GM06990 (cell line): Measurements from ENCODE around the gene MAPK8IP2.

ENCODE experiments used
- DNase-seq: peaks from one replicate; pipeline ENCODE4 v3.0.0-alpha.2; 2011; ENCODE audit not compliant: insufficient read length; ENCODE audit errors: extremely low read depth
- H3K27me3 ChIP-seq: replicated peaks from 2 replicates; pipeline ENCODE4 v1.6.0; 2011; ENCODE audit warnings: low read length; ENCODE audit not compliant: control insufficient read depth, insufficient read depth
- H3K36me3 ChIP-seq: 2 replicates; pipeline ENCODE4 v1.5.1; 2011; ENCODE audit warnings: low read length; ENCODE audit not compliant: control insufficient read depth, insufficient read depth
- H3K4me3 ChIP-seq: replicated peaks from 2 replicates; pipeline ENCODE4 v1.5.1; 2011; ENCODE audit warnings: low read depth, mild to moderate bottlenecking, control low read depth, low read length
- TF ChIP-seq, protein P1 (sequence below): IDR thresholded peaks from 2 replicates; pipeline ENCODE4 v1.5.1; 2011; ENCODE audit warnings: low read length, control low read depth, mild to moderate bottlenecking, inconsistent platforms; ENCODE audit not compliant: insufficient read depth, poor library complexity, severe bottlenecking

MAPK8IP2 gene

GRCh38 chr22:50572965-50573364 is 27.6 kb upstream of the MAPK8IP2 start:
- Histone ChIP-seq H3K27me3 (no peaks in the 10 kb centered on the region), H3K36me3 (peaks cover 58% of the 10 kb centered on the region), H3K4me3 (no peak overlapping the region)
- DNase-seq, result no peak
- TF ChIP-seq, protein P1, sequence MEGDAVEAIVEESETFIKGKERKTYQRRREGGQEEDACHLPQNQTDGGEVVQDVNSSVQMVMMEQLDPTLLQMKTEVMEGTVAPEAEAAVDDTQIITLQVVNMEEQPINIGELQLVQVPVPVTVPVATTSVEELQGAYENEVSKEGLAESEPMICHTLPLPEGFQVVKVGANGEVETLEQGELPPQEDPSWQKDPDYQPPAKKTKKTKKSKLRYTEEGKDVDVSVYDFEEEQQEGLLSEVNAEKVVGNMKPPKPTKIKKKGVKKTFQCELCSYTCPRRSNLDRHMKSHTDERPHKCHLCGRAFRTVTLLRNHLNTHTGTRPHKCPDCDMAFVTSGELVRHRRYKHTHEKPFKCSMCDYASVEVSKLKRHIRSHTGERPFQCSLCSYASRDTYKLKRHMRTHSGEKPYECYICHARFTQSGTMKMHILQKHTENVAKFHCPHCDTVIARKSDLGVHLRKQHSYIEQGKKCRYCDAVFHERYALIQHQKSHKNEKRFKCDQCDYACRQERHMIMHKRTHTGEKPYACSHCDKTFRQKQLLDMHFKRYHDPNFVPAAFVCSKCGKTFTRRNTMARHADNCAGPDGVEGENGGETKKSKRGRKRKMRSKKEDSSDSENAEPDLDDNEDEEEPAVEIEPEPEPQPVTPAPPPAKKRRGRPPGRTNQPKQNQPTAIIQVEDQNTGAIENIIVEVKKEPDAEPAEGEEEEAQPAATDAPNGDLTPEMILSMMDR, result no peak

DNA sequence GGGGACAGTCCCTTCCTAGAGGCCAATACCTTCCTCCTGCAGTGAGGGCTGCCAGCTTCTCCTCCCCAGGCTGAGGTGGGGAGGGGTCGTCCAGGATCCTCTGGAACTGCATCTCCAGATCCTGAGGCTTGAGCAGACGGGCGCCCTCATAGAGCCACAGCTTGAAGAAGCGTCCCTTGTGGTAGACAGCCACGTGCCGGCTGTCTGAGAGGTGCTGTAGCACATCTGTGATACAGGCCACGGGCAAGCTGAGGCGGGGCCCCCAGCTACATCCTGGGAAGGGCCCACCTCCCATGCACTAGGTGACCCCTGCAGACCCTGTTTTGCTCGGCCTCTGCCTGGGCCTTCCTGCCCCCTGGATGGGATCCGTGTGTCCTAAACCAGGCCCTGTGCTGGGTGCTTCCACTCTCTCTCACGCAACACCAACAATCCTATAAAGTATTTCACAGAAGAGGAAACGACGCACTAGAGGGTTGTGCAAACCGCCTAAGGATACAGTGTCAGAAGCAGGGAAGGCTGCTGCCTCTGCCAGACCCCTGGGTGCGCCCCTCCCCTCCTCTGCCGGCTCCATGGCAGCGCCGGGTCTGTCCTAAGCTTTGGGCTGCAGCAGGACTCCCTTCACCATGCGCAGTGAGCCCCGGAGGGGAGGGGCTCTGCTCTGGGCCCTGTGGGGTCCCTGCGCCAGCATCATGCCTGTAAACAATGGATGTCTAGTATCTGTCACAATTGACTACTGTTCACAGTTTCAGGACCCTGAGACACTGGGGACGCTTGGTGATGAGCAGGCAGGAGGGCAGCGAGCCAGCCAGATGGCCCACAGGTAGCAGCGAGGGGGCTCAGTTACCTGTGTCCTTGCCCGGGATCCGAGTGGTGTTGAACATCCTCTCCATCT is 26.9 kb upstream of the MAPK8IP2 start:
- no peak for DNase-seq
- no peak overlapping the region for H3K4me3 ChIP-seq
- no peaks in the 10 kb centered on the region for H3K27me3 ChIP-seq
- TF ChIP-seq, protein P1, result no peak
- peaks cover 55% of the 10 kb centered on the region for H3K36me3 ChIP-seq

GRCh38 chr22:50574383-50574755 is 26.2 kb upstream of the MAPK8IP2 start:
- Histone ChIP-seq H3K27me3 (no peaks in the 10 kb centered on the region), H3K36me3 (peaks cover 54% of the 10 kb centered on the region), H3K4me3 (no peak overlapping the region)
- no peak for DNase-seq
- TF ChIP-seq, protein P1, result no peak

GRCh38 chr22:50575426-50575941 is 25.1 kb upstream of the MAPK8IP2 start:
- H3K4me3 ChIP-seq, result no peak overlapping the region
- no peaks in the 10 kb centered on the region for H3K27me3 ChIP-seq
- DNase-seq, result no peak
- H3K36me3 ChIP-seq, result peaks cover 54% of the 10 kb centered on the region
- TF ChIP-seq, protein P1, result no peak

DNA sequence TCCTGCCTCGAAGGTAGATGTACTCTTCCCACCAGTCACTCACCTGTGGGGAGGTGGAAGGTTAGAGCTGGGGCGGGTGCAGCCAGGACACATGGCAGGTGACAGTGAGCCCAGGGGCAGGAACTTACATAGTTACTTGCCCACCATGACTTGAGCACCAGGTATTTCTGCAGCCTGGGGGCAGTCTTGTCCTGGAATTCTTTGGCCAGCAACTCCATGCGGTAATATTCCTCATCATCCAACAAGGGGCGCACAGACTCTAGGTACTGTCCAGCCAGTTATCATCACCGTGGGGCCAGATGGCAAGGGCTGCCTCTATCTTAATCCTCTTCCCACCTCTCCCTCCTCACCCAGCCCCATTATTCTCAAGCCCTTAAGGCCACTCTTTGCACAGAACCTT is 24.5 kb upstream of the MAPK8IP2 start:
- no peak overlapping the region for H3K4me3 ChIP-seq
- DNase-seq, result no peak
- TF ChIP-seq, protein P1, result no peak
- no peaks in the 10 kb centered on the region for H3K27me3 ChIP-seq
- peaks cover 49% of the 10 kb centered on the region for H3K36me3 ChIP-seq
